Measurements from ENCODE around the gene CHAD. TPM values are rescaled to one million over a fixed set of nuclear protein-coding genes. Genes with fewer than 3 reads are reported as not detected.

The CHAD gene
- total RNA-seq, 1 donor from 2014 or later: not detected

DNA sequence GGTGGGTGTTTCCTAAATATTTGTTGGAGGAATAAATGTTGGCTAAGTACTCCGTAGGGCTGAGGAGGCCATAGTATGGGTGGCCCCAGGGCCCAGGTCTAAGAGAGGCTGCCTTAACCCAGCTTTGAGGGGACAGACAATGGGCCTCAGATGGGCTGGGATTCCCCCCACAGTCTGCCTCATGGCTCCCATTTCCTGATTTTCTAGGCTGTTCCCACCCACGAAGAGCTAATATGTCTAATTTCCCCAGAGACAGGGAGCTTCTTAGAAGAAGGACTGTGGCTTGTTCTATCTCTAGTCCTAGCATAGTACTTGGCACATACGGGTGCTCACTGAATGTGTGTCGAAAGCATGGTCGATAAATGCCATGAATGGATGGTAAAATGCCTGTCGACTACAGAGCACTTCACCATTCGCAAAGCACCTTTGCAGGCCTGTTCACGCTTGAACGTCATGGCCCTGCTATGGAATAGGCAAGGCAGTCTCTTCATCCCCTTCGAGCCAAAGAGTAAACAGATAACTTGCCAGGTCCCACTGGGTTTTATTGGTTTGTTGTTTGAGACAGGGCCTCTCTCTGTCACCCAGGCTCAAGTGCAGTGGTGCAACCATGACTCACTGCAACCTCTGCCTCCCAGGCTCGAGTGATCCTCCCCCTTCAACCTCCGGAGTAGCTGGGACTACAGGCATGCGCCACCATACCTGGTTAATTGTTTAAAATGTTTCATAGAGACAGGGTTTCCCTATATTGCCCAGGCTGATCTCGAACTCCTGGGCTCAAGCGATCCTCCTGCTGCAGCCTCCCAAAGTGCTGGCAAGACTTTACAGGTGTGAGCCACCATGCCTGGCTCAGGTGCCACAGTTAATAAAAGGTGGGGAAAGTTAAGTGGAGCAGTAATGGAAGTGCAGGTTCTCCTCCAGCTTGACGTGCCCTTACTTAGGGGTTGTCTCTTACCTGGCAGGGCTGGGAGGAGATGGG lies 9.7 kb downstream of the CHAD start:
- Mint-ChIP-seq H3K4me1 (ENCODE audit: low read depth, unreplicated experiment) (peaks cover 16% of the 10 kb centered on the region), H3K36me3 (ENCODE audit: unreplicated experiment) (no peaks in the 10 kb centered on the region), H3K9me3 (ENCODE audit: unreplicated experiment) (peaks cover 2% of the 10 kb centered on the region), H3K27me3 (ENCODE audit: unreplicated experiment) (peaks cover 6% of the 10 kb centered on the region), H3K4me3 (ENCODE audit: unreplicated experiment) (no peak overlapping the region), H3K27ac (ENCODE audit: unreplicated experiment) (no peak overlapping the region)
- DNase-seq: no peak
- TF ChIP-seq, protein P1, sequence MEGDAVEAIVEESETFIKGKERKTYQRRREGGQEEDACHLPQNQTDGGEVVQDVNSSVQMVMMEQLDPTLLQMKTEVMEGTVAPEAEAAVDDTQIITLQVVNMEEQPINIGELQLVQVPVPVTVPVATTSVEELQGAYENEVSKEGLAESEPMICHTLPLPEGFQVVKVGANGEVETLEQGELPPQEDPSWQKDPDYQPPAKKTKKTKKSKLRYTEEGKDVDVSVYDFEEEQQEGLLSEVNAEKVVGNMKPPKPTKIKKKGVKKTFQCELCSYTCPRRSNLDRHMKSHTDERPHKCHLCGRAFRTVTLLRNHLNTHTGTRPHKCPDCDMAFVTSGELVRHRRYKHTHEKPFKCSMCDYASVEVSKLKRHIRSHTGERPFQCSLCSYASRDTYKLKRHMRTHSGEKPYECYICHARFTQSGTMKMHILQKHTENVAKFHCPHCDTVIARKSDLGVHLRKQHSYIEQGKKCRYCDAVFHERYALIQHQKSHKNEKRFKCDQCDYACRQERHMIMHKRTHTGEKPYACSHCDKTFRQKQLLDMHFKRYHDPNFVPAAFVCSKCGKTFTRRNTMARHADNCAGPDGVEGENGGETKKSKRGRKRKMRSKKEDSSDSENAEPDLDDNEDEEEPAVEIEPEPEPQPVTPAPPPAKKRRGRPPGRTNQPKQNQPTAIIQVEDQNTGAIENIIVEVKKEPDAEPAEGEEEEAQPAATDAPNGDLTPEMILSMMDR (IDR thresholded peaks at IDR 0.05; ENCODE audit: partially characterized antibody, unreplicated experiment): no peak

DNA sequence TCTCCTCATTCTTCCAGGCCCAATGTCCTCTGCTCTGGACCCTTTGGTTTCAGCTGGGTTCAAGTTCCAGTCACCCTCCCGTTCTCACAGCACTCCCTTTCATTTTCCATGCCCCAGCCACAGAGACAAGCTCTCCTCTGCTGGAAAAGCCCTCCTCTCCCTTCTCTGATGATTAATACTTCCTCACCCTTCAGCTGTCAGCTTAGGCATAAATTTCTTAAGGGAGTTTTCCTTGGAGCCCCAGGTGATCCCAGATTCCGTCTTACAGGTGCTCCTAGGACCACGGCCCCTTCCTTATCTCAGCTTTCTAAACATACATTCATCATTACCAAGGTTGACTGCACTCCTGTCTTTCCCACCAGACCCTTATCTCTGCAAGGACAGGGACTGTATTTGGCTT lies 10.4 kb downstream of the CHAD start:
- Mint-ChIP-seq H3K36me3 (ENCODE audit: unreplicated experiment) (no peaks in the 10 kb centered on the region), H3K9me3 (ENCODE audit: unreplicated experiment) (peaks cover 3% of the 10 kb centered on the region), H3K27ac (ENCODE audit: unreplicated experiment) (no peak overlapping the region), H3K4me1 (ENCODE audit: low read depth, unreplicated experiment) (peaks cover 16% of the 10 kb centered on the region), H3K4me3 (ENCODE audit: unreplicated experiment) (no peak overlapping the region), H3K27me3 (ENCODE audit: unreplicated experiment) (peaks cover 6% of the 10 kb centered on the region)
- TF ChIP-seq, protein P1 (IDR thresholded peaks at IDR 0.05; ENCODE audit: partially characterized antibody, unreplicated experiment): no peak
- no peak for DNase-seq

DNA sequence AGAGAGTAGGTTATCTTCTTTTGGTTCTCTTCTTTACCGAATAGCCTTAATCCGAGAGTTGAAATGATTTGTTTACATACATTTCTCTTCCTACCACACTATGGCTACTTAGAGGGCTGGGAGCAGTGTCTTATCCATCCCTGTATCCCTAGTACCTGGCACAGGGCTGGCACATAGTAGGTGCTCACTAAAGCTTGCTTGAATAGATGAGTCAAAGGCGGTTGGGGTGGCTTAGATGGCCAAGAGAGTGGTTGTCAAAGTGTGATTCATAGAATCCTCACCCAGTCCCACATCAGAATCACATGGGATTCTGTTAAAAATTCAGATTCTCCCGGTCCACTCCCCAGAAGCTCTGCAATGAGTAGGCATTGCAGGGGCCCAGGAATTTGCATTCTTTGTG lies 11.1 kb downstream of the CHAD start:
- Mint-ChIP-seq H3K4me3 (ENCODE audit: unreplicated experiment) (no peak overlapping the region), H3K4me1 (ENCODE audit: low read depth, unreplicated experiment) (peaks cover 16% of the 10 kb centered on the region), H3K9me3 (ENCODE audit: unreplicated experiment) (peaks cover 3% of the 10 kb centered on the region), H3K27ac (ENCODE audit: unreplicated experiment) (no peak overlapping the region), H3K27me3 (ENCODE audit: unreplicated experiment) (peaks cover 6% of the 10 kb centered on the region), H3K36me3 (ENCODE audit: unreplicated experiment) (no peaks in the 10 kb centered on the region)
- DNase-seq: no peak
- TF ChIP-seq, protein P1 (IDR thresholded peaks at IDR 0.05; ENCODE audit: partially characterized antibody, unreplicated experiment): no peak

DNA sequence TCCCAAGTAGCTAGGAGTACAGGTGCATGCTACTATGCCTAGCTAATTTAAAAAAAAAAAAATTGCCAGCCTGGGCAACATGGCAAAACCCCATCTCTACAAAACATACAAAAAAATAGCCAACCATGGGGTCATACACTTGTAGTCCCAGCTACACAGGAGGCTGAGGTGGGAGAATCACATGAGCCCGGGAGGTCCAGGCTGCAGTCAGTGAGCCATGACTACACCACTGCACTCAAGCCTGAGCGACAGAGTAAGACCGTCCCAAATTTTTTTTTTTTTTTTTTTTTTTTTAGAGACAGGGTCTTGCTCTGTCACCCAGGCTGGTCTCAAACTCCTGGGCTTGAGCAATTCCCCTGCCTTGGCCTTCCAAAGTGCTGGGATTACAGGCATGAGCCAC lies 14.8 kb downstream of the CHAD start:
- TF ChIP-seq, protein P1 (IDR thresholded peaks at IDR 0.05; ENCODE audit: partially characterized antibody, unreplicated experiment): no peak
- peaks cover 5% of the 10 kb centered on the region for H3K4me1 Mint-ChIP-seq (ENCODE audit: low read depth, unreplicated experiment)
- H3K9me3 Mint-ChIP-seq (ENCODE audit: unreplicated experiment): peaks cover 5% of the 10 kb centered on the region
- no peaks in the 10 kb centered on the region for H3K36me3 Mint-ChIP-seq (ENCODE audit: unreplicated experiment)
- no peak overlapping the region for H3K4me3 Mint-ChIP-seq (ENCODE audit: unreplicated experiment)
- H3K27ac Mint-ChIP-seq (ENCODE audit: unreplicated experiment): no peak overlapping the region
- peaks cover 5% of the 10 kb centered on the region for H3K27me3 Mint-ChIP-seq (ENCODE audit: unreplicated experiment)
- no peak for DNase-seq

Measured in glutamatergic neuron (in vitro differentiated cells).